GM19372 (cell line): ENCODE results near the gene NISCH.

Experiments used
- ATAC-seq: cut with Tn5 transposase; IDR thresholded peaks from one replicate; pipeline ENCODE4 v1.9.1; 2021; ENCODE audit warnings: mild to moderate bottlenecking, low read depth, moderate library complexity; ENCODE audit not compliant: unreplicated experiment

The NISCH gene

DNA sequence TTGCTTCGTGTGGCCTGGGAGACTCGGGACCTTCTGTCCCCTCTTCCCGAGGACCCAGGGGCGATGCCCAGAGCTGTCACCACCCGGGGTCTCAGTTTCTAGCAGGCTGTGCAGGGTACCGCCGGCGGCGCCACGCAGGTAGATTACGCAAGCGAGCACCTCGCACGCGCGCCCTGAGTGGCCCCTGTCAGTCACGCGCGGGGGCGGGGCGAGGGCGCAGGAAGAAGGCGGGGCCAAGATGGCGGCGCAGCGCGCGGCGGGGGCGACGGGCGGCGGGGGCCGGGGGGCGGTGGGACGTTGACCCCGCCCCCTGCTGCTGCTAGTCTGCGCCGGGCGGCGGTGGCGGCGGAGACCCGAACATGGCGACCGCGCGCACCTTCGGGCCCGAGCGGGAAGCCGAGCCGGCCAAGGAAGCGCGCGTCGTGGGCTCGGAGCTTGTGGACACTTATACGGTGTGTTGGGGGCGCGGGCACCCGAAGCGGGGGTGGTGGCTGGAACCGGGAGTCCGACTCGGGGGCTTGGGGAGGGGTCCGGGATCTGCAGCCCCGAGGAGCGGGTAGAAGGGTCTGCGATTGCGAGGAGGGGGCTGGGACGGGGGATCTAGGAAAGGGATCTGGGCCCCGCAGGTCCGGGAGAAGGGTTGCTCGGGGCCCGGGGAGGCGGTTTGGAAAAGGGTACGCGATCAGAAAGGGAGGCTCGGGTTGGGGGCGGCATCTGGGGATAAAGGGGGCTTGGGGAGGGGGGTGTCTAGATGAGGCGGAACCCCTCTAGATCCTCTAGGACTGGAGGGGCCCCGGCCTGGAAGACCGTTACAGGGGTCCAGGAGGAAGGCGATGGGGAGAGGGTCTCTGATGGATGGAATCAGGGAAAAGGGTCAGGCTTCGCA is at the start of gene NISCH:
Gene NISCH, plus strand, starts transcription at position 322 of the 886 bp plus-strand sequence. Its CDS starts 38 bp downstream, at position 360.
- ATAC-seq: peak; percentile 82

DNA sequence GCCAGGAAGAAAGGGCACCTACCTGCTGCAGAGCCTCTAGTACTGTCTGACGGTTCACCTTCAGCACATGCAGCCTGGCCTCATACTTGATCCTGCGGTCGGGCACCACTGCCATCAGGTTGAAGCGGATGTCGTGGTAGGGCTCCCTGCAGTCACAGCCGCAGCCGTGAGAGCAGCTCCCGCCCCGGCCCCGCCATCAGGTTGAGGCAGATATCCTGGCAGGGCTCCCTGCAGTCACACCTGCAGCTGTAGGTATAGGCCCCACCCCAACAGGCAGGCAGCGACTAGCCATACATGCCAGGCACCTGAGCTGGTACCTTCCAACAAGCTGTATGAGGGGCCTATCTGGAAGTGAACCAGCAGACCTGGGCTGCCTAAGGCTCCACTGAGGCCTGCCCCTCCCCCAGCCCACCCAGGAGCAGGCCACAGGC is 49.2 kb upstream of the NISCH start:
- no peak for ATAC-seq

DNA sequence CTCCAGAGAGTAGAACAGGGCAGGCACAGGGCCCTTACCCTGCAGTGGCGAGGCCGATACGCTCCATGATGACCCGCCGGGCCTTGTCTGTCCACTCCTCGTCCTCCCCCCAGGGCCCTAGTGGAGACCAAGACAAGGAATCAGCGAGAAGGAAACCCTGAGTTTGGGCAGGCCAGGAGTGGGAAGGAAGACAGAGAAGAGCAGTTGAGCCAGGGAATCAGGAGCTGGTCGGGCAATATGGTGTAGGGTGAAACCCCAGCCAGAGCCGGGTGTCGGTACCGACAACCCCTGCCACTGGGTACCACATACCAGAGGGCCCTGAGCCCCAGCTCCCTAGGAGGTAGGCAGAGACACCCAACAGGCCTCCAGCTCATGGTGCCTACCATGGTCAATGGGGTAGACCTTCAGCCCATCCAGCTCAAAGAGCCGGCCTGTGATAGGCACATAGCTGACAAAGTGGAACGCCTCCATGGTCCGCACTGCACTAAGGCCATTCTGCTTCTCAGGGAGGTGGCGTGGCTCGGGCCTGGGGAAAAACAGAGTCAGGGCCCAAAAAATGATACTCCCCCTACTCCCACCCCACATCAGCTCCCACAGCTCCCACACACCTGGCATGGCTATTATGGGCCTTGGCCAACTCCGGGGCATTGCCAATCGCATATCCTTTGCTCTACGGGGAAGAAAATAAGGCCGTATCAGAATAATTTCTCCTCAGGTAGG is 48.5 kb upstream of the NISCH start:
- ATAC-seq: no peak

DNA sequence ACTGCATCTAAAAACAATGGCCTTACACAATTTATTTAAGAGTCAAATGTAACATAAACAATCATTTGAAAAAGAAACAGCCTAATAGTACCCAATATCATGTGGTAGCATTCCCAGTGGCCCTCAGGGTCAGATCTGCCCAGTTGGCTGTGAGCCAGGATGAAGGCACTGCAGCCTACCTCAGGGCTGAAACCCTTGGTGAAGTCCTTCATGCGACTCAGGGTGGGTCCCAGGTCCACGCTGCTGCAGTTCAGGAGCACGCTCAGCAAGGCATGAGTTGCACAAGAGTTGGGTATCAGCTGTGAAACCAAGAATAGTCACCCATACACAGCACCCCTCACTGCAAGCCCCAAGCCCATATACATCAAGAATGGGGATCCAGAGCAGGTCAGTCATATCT is 47.6 kb upstream of the NISCH start:
- no peak for ATAC-seq

DNA sequence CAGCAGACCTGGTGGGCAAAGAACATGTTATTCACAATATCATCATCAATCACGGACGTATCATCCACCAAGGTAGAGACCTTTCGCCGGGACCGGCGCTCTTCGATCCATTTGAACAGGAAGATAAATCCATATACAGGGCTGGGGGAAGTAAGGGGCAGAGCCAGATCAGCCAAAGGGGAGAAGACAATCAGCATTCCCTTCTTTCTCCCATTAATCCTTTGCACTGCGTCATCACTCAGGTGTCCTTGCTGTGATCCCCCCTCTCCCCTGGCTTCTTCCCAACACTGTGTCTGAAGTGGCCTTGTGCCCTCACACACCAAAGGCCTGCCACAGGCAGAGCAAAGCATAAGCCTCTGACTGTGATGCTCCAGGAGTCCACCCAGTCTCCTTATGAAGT is 46.9 kb upstream of the NISCH start:
- no peak for ATAC-seq

DNA sequence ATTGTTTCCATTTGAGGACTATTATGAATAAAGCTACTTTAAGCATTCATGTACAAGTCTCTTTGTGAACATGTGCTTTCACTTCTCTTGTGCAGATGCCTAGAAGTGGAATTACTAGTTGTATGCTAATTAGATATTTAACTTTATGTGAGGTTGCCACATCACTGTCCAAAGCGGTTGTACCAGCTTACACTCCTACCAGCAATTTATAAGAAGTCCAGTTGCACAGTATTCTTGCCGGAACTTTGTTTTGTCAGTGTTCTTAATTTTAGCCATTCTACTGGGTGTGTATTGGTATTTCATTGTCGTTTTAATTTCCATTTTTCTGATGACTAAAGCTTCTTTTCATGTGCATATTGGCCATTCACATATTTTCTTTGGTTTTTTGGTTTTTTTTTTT is 39.6 kb upstream of the NISCH start:
- no peak for ATAC-seq

DNA sequence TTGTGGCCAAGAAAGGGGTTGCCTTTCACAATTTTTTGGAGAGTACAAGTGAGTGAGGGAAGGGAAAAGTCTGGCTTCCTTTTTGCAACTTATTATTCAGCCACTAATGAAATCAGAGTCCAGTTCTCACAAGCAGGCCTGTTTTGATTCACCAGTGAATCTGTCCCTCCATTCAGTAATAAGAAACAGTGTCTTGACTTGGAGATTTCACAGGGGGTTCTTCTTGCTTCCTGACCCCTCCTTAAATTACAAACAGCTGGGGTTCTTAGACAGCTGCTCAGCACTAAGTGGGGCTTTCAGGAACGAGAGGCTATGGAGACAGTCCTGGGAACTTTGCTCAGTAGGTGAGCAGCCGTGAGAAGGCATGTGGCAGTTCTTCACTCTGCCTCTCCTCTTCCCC is 35.0 kb upstream of the NISCH start:
- ATAC-seq: no peak

DNA sequence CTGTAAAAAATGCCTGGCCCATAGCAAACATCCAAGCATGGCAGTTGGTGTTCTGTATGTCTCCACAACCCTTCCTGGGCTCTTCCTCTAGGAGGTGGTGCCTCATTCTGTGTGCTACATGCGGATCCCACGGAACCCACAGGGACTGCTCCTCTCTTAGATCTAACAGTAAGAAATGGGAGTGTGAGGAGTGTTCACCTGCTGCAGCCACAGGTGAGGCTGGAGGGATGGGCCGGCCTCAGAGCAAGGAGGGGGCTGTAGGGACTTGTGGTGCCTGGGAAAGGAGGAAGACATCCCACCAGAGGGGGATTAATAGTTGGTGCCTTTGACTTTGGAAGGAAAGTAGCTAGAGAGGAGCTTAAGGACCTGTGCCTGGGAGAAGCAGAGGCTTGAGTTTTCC is 32.7 kb upstream of the NISCH start:
- ATAC-seq: no peak

DNA sequence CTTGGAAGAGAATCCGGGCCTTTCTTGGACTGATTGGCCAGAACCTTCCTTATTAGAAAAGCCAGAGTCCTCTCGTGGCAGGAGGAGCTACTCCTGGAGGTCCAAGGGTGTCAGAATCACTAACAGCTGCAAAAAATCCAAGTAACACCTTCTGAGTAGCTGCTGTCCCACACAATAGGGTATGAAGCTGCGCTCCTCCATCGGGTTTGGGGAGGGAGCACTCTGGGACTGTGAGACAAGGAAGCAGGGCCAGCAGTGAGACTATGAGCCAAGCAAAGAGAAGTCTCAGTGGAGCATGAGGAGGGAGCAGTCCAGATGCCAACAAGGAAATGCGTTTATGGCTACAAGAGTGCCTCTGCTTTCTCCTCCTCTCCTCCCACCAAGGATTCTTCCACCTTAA is 32.2 kb upstream of the NISCH start:
- ATAC-seq: no peak

DNA sequence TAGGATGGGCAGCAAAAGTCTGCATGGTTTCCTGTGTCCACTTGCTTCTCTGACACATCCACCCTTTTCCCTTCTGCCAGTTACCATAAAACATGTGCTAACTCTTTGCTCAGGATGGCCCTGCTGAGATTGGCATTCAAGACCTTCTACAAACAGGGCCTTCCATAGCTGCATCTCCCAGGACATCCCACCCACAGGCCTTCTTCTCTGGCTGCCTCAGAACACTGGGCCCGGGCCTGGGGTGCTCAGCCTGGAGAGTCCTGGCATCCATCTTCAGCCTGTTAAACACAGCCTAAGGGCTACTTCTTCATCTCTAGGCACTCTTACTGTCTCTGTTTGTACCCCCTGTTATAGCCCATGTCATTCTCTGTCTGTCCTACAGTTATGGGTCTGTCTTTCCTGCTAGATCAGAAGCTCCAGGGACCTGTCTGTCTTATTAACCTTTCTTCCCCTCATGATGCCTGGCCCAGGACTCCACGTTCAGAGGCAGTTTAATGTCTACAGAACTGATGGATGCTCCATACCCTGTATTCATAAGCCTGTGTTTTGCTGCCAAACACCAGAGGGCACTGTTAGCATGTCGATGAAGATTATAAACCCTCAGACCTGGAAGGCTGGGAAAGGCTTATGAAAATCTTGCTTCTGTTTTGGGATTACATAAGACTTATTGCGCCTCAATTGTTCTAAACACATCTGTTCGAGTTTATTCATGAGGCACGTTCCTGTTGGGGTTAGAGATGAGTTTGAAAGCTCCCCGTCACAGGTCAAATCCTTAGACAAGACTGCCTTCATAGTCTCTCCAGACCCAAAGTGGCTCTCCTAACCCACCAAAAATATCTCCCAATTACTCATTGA is 27.0 kb upstream of the NISCH start:
- ATAC-seq: no peak

DNA sequence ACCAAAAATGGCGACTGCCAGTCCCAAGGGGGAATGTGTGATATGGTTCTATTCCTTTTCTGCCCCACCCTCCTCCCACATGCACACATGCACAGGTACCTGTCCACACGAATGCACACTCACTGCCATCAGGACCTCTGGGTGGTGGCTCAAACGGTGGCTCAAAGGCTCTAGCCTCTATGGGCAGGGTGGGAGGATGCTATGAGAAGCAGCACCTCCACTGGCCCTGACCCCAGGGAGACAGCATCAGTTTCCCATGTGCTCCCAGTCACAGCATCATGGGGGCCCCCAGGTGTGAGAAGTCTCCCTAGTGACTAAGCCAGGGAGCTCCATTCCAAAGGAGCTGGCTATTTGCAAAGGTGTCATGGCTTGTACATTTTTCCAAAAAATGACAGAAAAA is 26.4 kb upstream of the NISCH start:
- no peak for ATAC-seq

DNA sequence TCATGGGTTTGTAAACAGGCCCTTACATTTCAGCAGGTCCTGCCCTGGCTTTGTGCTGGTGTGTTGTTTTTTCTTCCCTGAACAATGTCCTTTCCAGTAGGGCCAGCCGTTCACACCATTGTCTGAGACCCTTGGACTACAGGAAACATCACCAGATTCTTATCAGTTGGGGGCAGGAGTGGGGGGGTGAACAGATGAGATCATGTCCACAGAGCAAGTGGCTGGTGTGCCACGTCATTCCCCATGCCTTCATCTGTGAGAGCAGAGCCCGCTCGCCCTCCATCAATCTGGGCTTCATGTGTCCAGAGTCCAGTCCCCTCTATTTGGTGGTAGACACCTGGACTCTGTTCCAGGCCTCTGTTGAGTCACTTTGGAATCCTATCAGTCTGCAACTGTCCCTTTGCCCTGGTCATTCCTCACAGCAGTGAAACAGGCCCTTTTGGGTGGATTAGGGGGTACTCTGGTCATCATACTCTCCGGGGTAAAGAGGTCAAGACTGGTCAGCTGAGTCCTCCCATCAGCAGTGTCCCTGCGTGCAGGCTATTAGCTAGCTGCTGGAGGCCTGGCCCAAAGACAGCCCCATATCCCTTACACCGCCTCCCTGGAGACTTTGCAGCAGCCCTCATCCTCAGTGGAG is 25.5 kb upstream of the NISCH start:
- no peak for ATAC-seq

DNA sequence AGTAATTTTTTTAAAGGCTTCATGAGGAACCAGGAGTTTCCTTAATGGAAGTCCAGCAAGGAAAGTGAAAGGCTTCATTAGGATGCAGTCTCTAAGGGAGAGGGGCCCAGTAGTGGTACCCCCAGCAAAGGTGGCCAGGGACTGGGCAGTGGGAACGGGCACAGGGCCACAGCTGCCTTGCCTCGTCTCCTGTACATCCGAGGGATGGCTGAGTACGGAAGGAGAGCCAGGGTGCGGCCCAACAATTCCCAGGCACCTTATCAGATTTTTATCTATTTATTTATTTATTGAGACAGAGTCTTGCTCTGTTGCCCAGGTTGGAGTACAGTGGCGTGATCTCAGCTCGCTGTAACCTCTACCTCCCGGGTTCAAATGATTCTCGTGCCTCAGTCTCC is 25.0 kb upstream of the NISCH start:
- no peak for ATAC-seq

DNA sequence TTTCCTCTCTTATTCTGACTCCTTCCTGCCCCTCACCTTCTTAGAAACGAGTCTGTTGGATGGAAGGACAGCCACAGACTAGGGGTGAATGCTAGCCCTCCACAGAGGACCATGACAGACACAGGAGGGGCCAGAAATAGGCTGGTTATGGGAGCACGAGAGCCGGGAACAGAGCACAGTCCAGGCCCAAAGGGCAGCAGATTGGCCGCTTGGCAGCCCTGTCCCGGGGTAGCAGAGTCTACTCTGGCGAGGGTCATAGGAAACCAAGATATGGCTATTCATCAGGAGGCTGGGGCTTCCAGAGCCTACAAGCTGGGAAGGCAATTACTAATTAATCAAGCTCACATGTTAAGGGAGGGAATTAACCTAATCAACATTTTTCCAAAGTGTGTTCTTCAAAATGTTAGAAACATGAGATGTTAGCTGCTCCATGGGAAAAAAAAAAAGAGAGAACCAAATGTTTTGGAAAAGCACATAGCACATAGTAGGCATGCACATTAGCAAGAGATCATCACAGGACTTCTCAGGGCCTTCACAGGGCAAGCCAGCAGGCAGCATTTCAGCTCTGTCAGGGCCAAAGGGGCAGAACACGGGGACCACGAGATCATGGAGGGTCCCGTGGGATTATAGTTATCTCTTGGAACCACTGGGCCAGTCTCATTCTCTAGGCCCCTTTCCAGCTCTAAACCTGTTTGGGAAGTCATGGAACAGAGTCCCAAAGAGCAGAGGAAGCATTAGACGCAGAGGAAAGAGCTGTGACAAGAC is 23.8 kb upstream of the NISCH start:
- no peak for ATAC-seq

DNA sequence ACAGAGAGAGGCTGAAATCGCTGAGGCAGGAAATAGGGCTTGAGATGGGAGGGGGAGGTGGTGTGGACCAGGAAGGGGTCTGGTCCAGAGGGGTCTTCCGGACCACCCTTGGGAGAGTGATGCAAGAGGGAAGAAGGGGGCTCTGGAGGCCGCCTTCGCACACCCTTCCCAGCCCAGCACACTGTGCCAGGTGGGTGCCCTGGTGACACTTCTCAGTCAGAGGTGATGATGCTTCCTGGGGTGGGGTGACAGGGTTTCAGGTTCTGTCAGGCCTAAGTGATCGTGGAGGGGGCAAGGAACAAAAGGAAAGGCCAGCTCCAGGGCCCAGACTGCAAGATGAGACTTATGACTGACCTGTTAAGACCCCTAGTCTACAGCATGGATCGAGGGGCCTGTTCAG is 23.2 kb upstream of the NISCH start:
- ATAC-seq: no peak

DNA sequence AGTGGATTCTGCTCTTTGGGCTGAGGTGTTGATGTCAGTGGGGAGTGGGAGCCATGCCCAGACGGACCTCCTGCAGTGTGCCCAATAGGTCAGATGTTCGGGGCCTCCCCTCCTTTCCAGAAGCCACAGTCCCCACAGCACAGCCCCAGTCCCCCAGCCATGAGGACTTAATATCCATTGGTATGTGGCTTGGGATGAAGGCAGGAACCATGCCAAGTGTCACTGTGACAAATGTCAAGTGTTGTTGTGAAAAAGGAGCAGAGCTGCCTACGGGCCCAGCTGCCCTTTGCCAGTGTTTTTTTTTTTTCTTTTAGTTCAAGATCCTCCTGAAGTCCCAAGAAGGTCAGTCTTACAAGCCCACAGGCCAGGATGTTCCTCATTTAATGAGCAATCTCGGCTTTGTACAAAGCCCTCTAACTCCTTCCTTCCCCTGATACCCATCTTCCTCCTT is 22.7 kb upstream of the NISCH start:
- no peak for ATAC-seq

DNA sequence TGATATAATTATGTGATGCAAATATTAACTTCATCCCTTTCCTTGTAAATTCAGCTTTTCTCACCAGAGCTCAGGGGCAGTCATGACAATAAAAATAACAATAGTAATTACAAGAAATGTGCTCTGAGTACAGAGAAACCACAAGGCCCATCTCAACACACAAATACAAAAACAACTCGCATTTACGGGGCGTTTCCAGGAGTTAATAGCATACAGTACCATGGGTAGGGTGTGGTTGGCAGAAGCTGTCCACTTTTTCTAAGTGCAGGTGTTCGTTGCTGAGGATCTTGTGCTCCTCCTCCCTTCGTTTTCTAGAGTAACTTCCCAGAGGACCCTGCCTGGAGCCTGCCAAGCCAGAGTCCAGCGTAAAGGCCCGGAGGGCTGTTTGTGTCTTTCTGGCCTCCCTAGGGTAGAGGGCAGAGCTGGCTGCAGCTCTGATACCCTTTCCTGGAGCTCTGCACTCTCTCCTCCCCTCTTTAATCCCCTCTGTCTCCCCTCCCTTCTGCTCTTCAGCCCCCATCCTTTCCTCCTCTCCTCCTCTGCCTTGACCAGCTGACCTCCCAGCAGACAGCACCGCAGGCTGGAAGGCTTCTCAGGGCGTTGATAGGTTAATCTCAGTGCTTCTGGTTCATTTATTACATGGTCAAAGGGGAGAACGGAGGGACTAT is 21.9 kb upstream of the NISCH start:
- no peak for ATAC-seq

DNA sequence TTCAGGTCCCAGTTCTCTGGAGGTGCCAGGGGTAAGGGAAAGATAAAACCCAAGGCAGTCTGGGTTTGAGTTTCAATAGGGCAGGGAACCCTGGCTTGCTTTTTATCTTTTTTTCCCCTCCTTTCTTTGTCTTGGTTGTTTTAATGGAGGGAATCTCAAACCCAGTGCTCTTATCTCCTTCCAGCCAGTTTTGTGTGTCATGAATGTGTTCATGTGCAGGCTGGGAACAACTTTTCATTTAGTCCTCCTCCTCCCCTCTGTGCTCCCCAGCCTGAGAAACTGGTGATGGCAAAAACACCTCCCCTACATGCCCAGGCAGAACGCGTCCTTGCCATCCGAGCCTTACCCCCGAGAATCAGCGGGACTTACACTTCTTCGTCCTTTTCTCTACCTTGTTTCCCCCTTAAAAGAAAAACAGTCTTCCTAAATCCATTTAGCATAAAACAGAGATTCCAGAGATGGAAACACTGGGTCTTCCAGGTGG is 21.4 kb upstream of the NISCH start:
- ATAC-seq: no peak

DNA sequence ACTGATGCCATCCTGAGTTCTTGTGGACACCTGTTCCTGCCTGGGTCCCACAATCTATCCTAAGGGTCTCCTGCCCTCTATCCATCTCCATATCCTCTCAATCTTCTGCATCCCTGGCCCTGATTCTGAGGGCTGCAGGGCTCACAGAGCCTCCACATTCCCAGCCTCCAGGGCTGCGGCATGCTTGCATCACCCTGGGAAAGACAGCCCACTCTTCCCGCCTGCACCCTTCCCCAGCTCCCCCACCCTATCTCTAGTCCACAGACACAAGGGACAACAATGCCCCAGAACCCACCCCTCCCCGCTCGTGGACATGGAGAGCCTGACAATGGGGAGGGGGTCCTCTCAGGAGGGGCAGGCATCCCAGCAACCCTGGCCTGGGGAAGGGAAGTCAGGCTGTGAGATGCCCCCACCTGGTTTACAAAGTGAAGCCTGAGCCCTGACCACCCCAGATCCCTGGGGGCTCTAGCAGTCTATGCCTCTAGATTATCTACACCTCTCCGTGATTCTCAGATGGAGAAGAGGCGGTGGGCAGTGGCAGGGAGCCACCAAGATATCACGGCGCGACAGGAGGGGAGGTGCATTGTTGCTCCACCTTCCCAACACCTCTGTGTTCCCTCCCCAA is 20.8 kb upstream of the NISCH start:
- ATAC-seq: no peak
